NCI-H748 treated with DMSO at 0.1 percent for 48 hours (cell line): ENCODE data around the gene SPG7.

Source experiments
- DNase-seq: peaks from one replicate; lab custom pipeline; 2025; lab: John Stamatoyannopoulos, UW

Gene SPG7

DNA sequence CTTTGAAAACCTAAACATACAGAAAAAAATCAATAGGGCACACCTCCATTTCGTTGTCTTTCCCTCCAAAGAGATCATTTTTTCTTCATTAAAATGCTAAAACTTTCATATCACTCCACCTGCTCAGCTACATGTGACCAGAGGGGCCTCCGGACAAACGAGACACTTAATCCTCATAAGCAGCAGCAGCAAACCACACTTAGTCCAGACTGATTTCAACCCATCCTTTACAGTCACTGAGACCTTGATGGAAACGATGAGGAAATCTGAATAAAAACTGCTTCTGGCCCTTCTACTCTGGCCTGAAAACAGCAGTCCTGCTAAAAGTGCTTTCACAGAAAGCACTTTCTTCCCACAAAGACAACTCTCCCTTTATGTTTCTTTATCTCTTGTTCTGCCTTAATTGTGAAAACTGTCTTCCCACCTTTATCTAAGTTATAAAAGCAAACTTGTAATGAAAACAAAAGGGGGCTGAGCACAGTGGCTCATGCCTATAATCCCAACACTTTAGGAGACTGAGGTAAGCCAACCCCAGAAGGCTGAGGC, 22.4 kb upstream of the SPG7 start:
- DNase-seq = no peak

DNA sequence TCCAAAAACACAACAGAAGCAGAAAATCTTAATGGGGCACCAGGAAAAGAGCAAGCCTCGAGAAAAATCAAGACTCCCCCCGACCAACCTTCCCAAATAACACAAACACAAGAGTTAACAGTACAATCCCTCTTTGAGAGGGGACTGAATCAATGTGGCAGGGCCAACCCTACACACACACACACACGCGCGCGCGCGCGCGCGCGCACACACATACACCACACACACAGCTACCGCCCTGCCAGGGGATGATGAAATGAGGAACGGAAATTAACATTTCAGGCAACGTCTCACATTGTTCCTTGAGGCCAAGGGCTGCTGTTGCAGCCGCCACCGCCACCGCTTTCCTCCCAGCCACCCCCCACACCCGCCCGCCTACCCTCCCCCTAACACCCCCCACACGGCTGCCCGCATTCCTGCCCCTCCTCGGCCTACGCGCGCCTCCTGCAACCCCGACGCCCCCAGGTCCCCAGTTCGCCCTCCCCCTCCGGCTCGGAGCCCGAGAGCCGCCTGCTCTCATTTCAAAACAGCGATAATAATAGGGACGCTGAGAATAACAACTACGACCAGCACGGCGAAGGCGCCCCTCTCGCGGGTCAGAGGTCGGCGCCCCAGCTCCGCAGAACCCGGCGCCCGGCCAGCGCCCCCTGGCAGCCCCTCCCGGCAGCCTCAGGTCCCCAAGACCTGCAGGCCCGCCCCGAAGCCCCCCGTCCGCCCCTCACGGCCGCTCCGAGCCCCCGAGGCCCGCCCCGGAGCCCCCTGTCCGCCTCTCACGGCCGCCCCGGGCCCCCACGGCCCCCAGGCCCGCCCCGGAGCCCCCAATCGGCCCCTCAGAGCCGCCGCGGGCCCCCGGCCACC, 18.9 kb upstream of the SPG7 start:
- DNase-seq = peak; percentile 27

DNA sequence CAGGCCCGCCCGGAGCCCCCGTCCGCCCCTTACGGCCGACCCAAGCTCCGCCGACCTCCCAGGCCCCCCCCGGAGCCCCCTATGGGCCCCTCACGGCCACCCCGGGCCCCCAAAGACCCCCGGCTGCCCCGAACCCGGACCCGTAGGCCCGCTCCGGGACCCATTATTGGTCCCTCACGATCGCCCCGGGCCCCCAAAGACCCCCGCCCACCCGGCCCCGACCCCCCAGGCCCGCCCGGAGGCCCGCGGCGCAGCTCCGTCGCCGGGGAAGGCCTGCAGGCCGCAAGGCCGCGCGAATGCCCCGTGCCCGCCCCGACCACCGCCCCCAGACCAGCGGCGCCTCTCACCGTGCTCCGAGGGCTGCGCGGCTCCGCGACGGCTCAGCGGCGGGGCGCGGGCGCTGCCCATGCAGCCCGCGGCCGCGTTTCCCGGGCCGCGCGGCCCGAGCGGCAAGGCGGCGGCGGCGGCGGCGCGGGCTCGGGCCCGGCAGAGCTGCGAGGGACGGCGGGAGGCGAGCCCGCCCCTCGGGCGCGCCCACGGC, 18.2 kb upstream of the SPG7 start:
- DNase-seq = no peak

DNA sequence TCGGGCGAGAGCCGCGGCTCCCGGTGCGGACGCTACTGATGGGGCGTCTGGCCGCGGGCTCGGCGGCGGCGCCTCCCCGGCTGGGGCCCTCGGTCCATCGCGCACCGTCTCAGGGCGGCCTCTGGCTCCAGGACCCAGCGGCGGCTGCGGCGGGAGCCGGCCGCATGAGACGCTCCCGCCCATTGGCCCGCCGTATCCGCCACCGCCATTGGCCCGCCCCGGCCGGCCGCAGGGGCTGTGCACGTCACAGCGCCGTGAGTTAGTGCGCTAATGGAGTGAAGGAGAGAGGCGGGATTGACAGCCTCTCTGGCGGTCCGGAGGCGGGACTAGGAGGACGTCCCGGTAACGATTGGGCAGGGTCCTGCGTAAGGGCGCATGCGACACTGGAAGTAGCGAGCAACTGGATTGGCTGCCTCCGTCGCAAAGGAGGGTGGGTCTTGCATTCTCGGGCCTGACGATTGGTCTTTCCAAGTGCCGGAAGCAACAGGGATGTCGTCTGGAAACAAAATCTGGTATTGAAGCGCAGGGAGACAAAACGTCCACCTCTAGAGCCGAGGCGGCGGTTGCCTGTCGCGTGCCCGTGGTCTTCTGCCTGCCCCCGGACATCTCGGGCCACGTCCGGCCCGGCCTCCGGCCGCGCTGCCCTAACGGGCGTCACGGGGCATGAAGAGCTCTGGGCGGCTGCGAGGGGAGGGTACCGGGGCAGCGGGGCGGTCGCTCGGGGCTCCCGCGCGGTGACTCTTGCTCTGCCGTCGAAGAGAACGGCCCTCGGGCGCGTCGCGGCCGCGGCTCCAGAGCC, 17.6 kb upstream of the SPG7 start, which contains the start of gene ANKRD11:
Gene ANKRD11 (minus strand): TSS at position 123 of the 799 bp plus-strand sequence. CDS start 173,542 bp downstream, outside the sequence.
- peak; percentile 93 for DNase-seq

DNA sequence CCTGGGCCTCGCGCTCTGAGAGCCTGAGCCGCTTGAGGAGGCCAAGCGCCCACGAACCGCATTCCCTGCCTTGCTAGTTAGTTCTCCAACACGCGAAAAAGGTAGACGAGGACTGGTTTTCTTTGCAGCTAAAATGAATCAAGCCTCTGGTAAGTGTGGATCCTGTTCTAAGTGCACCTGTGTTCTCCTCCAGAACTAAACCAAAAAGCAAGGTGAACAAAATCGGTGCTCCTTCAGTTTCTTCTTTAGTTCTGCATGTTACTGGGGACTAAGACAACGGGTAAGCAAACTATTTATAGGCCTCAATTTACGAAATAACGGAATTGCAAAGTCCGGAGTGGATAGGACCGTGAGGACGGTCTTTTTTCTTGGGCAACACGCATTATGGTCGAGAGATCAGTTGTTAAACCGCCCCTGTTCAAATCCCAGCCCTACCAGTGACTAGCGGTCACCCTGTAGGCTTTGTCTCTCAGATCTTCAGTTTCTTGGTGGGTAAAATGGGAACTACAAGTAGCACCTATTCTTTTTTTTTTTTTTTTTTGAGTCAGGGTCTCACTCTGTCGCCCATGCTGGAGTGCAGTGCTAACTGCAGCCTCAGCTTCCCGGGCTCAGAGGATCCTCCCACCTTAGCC, 16.8 kb upstream of the SPG7 start:
- DNase-seq = no peak

DNA sequence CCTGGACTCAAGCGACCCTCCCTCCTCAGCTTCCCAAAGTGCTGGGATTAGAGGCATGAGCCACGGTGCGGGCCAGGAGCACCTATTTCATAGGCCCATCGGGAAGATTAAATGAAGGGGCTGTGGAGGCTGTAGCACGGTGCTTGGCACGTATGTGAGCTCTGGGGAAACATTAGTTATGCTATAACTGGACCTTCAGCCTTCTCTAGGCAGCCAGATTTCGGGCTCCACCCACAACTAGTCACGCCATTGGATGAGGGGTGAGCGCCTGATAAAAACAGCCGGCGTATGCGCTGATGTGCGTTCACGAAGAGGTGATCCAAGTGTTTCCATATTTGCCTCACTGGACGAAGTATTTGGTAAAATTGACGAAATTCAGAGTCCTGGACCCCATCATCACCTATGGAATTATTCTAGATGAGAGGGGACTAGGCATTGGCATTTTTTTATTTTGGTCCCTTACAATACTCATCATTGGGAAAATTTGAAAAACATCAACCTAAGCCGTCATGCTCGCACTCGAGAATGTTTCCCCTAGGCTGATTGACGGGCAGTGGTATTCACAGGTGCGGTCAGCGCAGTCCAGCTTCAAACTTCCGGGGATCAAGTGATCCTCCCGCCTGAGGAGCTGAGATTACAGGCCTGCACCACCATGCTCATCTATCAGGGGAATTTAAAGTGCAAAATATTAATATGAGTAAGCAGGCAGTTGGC, 16.1 kb upstream of the SPG7 start:
- no peak for DNase-seq

DNA sequence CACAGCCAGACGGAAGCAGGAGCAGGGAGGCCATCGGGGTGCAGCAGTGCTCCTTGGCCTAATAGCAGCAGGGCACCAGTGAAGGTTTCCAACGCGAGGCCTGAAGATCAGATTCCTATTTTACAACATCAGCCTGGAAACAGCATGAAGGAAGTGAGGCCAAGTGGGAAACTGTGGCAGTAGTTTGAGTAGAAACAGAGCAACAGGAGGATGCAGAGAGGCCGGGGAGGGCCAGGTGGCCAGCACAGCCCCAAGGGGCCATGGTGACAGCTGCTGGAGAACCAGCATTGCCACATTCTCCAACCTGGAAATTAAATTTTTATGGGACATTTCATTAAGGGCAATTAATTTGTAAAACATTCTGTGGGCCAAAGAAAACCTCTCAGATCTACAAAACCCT, 14.4 kb upstream of the SPG7 start:
- DNase-seq = no peak

DNA sequence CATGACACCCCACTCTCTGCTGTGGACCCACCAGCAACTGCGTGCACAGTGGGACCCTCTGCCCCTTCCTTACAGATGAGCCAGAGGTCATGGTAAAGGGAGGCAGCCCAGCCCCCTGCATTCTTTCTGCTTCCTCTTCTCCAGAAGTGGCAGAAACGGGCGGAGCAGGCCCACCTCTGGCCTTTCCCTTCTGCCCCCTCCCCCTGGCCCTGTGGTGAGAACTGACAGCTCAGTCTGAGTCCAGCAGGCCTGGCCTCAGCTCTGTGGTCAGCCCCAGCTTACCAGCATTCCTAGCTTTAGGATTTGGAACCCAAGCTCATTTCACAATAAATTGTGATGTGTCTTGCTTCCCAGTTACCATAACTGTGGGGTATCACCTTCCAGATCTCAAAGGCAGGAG, 13.1 kb upstream of the SPG7 start:
- DNase-seq = no peak

DNA sequence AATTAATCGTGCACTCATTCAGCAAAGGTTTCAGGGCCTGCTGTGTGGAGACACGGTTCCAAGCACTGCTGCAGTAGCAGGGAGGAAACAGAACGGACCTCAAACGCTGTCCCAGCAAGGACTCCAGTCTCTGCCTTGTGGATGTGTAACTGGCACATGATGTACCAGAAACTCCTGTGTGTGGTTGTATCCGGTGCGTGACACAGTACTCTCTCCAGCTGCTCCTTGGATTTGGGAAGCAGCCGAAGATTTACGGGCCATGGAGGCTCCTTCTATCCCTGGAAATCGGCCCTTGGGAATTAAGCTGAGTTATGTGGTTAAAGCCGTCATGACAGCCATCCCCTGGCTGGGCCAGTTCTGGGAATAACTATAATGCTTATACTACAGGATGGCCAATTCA, 9.4 kb upstream of the SPG7 start:
- no peak for DNase-seq

DNA sequence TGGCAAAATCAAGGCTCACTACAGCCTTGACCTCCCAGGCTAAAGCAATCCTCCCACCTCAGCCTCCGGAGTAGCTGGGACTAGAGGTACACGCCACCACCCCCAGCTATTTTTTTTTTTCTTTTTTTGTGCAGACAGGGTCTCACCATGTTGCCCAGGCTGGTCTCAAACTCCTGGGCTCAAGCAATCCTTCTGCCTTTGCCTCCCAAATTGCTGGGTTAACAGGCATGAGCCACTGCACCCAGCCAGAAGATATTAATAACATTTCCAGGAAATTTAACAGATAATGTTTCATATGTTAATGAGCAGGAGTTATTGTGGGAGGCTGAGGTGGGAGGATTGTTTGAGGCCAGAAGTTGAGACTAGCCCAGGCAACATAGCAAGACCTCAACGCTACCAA, 8.4 kb upstream of the SPG7 start:
- no peak for DNase-seq

DNA sequence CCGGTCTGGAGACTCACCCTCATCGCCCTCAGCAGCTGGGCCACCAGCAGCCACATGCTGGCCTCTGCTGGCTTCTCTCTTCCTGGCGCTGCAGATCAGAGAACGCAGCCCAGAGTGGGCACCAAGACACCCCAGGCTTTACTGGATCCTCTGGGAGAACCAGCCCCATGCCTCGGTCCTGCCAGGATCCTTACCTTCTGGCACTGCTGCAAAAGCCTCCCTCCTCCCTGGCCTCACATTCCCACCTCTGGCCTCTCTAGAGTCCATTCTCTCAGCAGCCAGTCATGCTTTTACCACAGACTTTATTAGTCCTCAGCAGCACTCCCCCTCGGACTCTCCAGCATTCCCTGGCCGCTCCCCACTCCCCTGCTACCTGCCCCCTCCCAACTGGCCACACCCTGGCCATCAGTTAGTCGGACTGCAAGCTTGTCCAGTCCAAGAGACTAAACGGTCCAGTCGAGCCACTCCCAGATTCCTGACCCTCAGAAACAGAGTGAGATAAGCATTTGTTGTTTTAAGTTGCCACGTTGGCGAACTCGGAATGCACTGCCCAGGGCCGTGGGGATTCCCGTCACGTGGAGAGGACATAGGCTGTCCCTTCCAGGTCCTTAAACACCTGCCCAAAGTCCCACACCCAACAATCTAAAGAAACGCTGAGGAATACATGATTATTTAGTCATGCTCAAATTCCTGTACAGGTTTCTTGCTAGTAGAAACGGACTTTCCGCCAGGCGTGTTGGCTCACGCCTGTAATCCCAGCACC, 5.9 kb upstream of the SPG7 start:
- DNase-seq = no peak

DNA sequence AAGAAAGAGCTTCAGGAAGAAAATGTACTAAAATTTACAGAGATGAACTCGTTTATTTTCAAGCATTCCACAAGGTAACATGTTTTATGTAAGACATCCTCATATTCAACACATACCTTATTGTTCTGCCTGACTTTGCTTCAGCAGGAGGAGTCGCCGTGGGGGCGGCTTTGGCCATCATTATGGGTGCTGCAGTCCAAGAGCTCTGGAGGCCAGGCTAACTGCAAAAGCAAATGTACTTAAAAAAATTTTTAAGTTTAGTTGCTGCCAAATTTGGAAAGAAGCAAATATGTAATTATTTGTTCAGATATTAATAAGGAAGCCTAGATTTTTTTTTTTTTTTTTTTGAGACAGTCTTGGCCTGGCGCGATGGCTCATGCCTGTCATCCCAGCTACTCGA, 4.1 kb upstream of the SPG7 start:
- DNase-seq = no peak

DNA sequence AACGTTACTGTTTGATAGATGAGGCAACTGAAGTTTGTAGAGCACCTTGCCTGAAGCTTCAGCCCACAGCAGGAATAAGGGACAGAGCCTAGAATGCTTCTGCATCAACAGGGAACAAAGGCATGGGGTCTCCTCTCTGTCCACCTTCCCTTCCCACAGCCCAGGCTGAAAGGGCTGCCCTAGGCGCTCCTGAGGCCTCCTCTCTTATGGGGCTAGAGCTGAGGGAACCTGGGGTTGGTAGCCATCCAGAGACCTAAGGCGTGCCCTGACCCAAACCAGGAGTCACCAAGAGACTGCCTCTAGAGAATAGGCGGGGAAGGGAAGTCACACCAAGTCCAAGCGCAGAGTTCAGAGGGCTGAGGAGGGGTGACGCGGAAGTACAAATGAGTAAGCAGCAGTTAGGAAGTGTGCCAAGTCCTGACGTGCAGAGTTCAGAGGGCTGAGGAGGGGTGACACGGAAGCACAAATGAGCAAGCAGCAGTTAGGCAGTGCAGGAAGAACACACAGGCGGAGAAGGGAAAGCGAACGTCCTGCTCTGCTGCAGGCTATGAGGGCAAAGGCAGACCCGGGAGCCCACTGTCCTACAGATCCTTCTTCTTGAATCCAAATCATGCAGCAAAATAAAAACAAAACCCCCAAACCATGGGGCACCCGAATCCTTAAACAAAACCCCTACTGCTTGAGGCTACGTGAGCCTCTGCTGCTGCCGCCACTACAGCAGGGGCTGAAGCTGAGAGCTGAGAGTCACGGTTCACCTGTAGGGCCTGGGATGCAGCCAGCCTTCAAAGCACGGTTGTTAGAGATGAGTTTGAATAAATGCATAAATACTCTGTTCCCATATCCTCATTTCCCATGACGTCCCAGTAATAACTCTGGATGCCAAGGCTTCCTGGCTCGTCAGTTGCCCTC, 2.7 kb upstream of the SPG7 start:
- no peak for DNase-seq

DNA sequence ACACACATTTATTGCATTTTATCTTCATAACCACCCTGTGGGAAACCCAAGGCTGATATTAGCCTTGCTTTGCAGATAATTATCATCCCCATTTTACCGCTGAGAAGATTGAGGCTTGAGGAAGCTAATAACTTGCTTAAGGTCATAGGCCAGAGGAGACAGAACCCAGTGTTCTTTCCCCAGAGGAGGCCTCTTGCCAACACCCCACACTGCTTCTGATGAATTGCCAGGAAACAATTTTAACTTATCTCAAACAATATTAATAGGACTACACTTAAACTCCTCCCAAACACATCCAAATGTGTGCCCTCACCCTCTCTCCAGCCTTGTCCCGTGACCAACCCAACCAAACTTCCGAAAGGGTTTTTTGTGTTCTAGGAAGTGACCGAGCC, 2.1 kb upstream of the SPG7 start:
- DNase-seq = no peak

DNA sequence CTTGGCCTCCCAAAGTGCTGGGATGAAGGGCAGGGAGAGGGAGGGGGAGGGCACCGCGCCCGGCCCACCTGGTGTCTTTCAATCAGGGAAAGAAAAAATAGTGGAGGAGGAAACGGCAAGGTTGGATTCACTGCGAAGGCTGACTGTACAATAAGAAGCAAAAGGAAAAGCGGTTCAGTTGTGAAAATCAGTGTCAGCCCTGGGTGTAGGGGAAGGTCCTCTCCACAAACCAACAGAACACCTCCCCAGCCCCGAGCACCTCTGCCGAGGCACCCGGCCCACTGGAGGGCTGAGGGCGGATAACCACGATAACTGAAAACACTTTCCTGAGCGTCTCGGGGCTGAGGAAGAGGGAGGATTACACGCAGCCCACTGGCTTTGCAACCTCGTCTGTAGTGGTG, 1.4 kb upstream of the SPG7 start:
- no peak for DNase-seq

DNA sequence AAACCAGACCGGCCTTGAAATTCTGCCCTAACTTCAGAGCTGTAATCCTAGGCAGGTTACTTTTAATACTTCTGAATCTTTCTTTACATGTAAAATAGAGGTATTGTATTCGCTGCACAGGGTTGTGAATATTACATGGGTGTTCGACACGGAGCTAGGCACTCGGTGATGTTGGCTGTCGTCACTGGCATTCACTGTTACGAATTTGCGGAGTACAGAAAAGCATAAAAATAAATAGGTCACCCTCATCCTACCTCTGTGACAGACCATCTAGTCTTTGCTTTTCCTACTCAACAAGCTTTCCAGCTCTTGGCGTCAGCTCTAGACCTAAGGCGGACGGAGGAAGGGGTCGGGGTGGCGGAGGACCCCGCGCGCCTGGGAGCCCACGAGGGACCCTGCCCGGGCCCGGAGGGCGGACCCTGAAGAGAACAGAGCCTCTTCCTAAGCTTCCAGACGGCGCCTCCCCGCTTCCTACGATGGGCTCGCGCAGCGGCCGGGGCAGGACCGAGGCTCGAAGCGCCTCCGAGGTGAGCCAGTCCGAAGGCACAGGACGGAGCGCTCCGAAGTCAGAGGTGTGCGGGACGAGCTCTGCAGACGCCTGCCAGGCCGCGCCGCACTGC, 879 bp upstream of the SPG7 start:
- DNase-seq = no peak

DNA sequence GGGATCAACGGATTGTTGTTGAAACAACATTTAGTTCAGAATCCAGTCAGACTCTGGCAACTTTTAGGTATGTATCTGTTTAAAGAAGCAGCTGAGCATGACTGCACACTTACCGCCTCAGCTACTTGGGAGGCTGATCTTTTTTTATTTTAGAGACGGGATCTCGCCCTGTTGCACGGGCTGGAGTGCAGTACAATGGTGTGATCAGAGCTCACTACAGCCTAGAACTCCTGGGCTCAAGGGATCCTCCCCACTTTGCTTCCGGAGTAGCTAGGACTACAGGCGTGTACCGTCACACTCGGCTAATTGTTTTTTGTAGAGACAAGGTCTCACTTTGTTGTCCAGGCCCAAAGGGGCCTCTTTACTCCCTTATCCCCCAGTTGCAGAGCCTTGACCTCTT, 2.3 kb downstream of the SPG7 start:
- DNase-seq = no peak

DNA sequence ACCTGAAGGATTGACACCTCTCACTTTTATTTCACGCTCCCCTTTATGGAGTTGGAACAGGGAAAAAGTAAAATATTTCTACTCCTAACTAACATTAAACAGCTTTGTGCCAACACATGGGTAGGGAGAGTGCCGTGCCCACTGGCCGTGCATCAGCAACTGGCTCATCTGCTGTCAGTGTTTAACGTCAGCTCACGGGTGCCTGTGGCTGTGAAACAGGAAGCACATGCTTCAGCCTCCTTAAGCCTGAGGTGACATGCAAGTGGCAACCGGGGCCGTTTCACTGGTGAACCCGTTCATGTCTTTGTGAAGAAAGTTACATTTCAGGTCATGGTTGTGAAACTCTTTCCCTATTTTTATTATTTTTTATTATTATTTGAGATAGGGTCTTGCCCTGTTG, 3.2 kb downstream of the SPG7 start:
- DNase-seq = no peak

DNA sequence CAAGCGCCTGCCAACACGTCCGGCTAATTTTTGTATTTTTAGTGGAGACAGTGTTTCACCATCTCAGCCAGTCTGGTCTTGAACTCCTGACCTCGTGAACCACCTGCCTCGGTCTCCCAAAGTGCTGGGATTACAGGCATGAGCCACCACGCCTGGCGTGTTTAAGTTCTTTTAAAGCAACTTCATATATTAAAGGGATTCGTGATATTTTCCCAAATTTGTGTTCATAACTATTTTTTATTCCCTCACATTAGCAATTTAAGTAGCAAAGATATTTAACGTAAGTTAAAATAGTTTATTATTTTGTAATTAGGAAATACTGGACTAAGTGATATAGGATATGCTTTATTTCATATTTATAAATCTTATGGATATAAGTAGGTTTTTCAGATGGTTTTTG, 4.2 kb downstream of the SPG7 start:
- DNase-seq = no peak
